PC-9 (cell line): ENCODE data around the gene CYBRD1. TPM values are rescaled to one million over a fixed set of nuclear protein-coding genes. Genes with fewer than 3 reads are reported as not detected.

Source experiments
- BruUV-seq: library from RNA; stranded (reverse); fragments of 400-500 nt; replicated peaks from 2 replicates; lab custom pipeline; 2021; lab: Mats Ljungman, UMichigan
- CTCF ChIA-PET: fragments of 300-600 bp; sonication (Branson Sonifier 250); formaldehyde crosslinking; loops from one replicate; lab custom pipeline; 2022; ENCODE audit warnings: antibody characterized with exemption; lab: Charles Lee
- POLR2A ChIA-PET: fragments of 300-600 bp; sonication (Branson Sonifier 250); formaldehyde crosslinking; loops from one replicate; lab custom pipeline; 2022; ENCODE audit warnings: antibody characterized with exemption; ENCODE audit not compliant: unreplicated experiment; lab: Charles Lee
- DNase-seq, 2 experiments: peaks; one replicate each; pipeline versions ENCODE4 v3.0.0 to v3.0.0-alpha.2; 2015 to 2022; ENCODE audit warnings: mixed read lengths in 1 of 2
- H2AFZ ChIP-seq: fragments of 200-600 bp; sonication (generic); 2 replicates; pipeline ENCODE4 v1.8.1; 2017; ENCODE audit warnings: antibody characterized with exemption
- H3F3A ChIP-seq: fragments of 200-600 bp; sonication (generic); 2 replicates; pipeline ENCODE4 v1.8.1; 2017; ENCODE audit warnings: antibody characterized with exemption, mild to moderate bottlenecking, low read depth; ENCODE audit not compliant: insufficient read depth
- H3K27ac ChIP-seq: fragments of 200-600 bp; sonication (generic); 2 replicates; pipeline ENCODE4 v1.6.1; 2016; ENCODE audit warnings: mixed run types
- H3K27me3 ChIP-seq: fragments of 200-600 bp; sonication (generic); 2 replicates; pipeline ENCODE4 v1.6.1; 2016; ENCODE audit warnings: low read depth, mixed run types; ENCODE audit not compliant: insufficient read depth
- H3K36me3 ChIP-seq: fragments of 200-600 bp; sonication (generic); 2 replicates; pipeline ENCODE4 v1.6.1; 2016; ENCODE audit warnings: low read depth, mixed run types
- H3K4me1 ChIP-seq: fragments of 200-600 bp; sonication (generic); replicated peaks from 2 replicates; pipeline ENCODE4 v1.6.1; 2016; ENCODE audit warnings: mixed run types; ENCODE audit not compliant: insufficient read depth
- H3K4me2 ChIP-seq: fragments of 200-600 bp; sonication (generic); 2 replicates; pipeline ENCODE4 v1.6.1; 2017; ENCODE audit warnings: mixed run types
- H3K4me3 ChIP-seq: fragments of 200-600 bp; sonication (generic); 2 replicates; pipeline ENCODE4 v1.6.1; 2016; ENCODE audit warnings: mixed run types
- H3K79me2 ChIP-seq: fragments of 200-600 bp; sonication (generic); 2 replicates; pipeline ENCODE4 v1.6.1; 2017; ENCODE audit warnings: low read depth, mixed run types
- H3K9me2 ChIP-seq: fragments of 200-600 bp; sonication (generic); 2 replicates; pipeline ENCODE4 v1.8.1; 2017; ENCODE audit warnings: mild to moderate bottlenecking; ENCODE audit not compliant: insufficient read depth
- H3K9me3 ChIP-seq: fragments of 200-600 bp; sonication (generic); 2 replicates; pipeline ENCODE4 v1.8.1; 2016; ENCODE audit warnings: low read depth; ENCODE audit not compliant: insufficient read depth
- H4K20me1 ChIP-seq: fragments of 200-600 bp; sonication (generic); 2 replicates; pipeline ENCODE4 v1.8.1; 2017; ENCODE audit not compliant: insufficient read depth
- EZH2 ChIP-seq: fragments of 200-600 bp; sonication (generic); IDR thresholded peaks from 2 replicates; pipeline ENCODE4 v1.8.0; 2017; ENCODE audit warnings: antibody characterized with exemption, low read depth
- intact Hi-C: fragments of 100-400 bp; cut with micrococcal nuclease; formaldehyde crosslinking; loops from one replicate; pipeline ENCODE4 v1.10.0; 2022; ENCODE audit not compliant: unreplicated experiment
- total RNA-seq: library from RNA; stranded (reverse); gene quantifications from 2 replicates; pipeline ENCODE4 v1.2.3, GENCODE V29; 2021
- TF ChIP-seq, protein P1 (sequence below): fragments of 200-600 bp; sonication (generic); conservative IDR thresholded peaks from 2 replicates; pipeline ENCODE4 v1.6.1; 2017; ENCODE audit warnings: mixed run types, antibody characterized with exemption, mild to moderate bottlenecking, moderate library complexity

Gene CYBRD1
- total RNA-seq, 1 experiment from 2014 or later = 125 TPM

DNA sequence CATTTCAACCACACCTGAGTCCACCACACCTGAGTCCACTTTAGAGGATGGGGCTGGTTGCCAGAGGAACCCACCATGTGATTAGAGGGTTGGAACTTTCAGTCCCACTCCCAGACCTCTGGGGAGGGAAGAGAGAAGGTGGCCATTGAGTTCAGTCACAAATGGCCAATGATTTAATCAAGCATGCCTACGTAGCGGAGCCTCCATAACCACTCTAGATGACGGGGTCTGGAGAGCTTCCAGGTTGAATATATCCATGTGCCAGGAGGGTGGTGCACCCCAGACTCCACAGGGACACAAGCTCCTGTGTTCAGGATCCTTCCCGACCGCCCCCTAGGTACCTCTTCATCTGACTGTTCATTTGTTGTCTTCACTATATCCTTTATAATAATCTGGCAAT is 53.3 kb downstream of the CYBRD1 start:
- no peaks in the 10 kb centered on the region for H3K9me2 ChIP-seq
- no peak overlapping the region for H3K27ac ChIP-seq
- no peak overlapping the region for H3K4me3 ChIP-seq
- H3K79me2 ChIP-seq = no peaks in the 10 kb centered on the region
- no peak overlapping the region for H3K4me2 ChIP-seq
- H3K4me1 ChIP-seq = no peaks in the 10 kb centered on the region
- POLR2A ChIA-PET = no interaction called here
- intact Hi-C loops = loop anchor here (2.0 to 10.0 kb wide), 2 partner anchors 527 to 889 kb away; partner anchors contain the start of gene DLX2
- no peak for DNase-seq
- no peaks in the 10 kb centered on the region for H3F3A ChIP-seq
- no peaks in the 10 kb centered on the region for H3K36me3 ChIP-seq
- no peak overlapping the region for H2AFZ ChIP-seq
- TF ChIP-seq EZH2 = no peak
- TF ChIP-seq, protein P1, sequence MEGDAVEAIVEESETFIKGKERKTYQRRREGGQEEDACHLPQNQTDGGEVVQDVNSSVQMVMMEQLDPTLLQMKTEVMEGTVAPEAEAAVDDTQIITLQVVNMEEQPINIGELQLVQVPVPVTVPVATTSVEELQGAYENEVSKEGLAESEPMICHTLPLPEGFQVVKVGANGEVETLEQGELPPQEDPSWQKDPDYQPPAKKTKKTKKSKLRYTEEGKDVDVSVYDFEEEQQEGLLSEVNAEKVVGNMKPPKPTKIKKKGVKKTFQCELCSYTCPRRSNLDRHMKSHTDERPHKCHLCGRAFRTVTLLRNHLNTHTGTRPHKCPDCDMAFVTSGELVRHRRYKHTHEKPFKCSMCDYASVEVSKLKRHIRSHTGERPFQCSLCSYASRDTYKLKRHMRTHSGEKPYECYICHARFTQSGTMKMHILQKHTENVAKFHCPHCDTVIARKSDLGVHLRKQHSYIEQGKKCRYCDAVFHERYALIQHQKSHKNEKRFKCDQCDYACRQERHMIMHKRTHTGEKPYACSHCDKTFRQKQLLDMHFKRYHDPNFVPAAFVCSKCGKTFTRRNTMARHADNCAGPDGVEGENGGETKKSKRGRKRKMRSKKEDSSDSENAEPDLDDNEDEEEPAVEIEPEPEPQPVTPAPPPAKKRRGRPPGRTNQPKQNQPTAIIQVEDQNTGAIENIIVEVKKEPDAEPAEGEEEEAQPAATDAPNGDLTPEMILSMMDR = no peak
- H3K9me3 ChIP-seq = no peaks in the 10 kb centered on the region
- CTCF ChIA-PET = no interaction called here
- H4K20me1 ChIP-seq = no peaks in the 10 kb centered on the region
- no TSS peak for BruUV-seq
- no peaks in the 10 kb centered on the region for H3K27me3 ChIP-seq

DNA sequence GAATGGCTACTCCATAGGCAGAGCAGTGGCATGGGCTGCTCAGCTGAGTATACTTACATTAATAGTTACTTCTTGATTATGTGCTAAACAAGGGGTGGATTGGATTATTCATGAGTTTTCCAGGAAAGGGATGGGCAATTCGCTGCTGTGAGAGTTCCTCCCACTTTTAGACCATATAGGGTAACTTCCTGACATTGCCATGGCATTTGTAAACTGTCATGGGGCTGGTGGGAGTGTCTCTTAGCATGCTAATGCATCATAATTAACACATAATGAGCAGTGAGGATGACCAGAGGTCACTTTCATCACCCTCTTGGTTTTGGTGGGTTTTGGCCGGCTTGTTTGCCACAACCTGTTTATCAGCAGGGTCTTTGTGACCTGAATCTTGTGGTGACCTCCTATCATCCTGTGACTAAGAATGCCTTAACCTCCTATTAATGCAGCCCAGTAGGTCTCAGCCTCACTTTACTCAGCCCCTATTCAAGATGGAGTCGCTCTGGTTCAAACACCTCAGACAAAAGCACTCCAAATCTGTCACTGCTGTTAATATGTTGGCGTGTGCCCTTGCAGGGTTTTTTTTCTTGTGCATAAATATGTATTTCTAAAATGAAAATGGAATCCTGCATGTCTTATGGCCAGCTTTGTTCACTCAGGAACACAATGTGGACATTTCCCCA is 56.0 kb downstream of the CYBRD1 start:
- no TSS peak for BruUV-seq
- H2AFZ ChIP-seq = no peak overlapping the region
- H3K4me2 ChIP-seq = no peak overlapping the region
- H3K9me2 ChIP-seq = no peaks in the 10 kb centered on the region
- H3K79me2 ChIP-seq = no peaks in the 10 kb centered on the region
- H4K20me1 ChIP-seq = no peaks in the 10 kb centered on the region
- TF ChIP-seq, protein P1 = no peak
- no peak for TF ChIP-seq EZH2
- ChIA-PET CTCF (interaction anchor here (0.6 kb wide), 1 partner anchor 126 kb away, joined by 3 read pairs; no protein-coding TSS in a partner anchor), POLR2A (no interaction called here)
- H3K36me3 ChIP-seq = no peaks in the 10 kb centered on the region
- no peaks in the 10 kb centered on the region for H3F3A ChIP-seq
- intact Hi-C loops = loop anchor here (10.0 kb wide), 1 partner anchor 887 kb away; no protein-coding TSS in a partner anchor
- no peak for DNase-seq
- no peaks in the 10 kb centered on the region for H3K9me3 ChIP-seq
- no peaks in the 10 kb centered on the region for H3K4me1 ChIP-seq
- no peak overlapping the region for H3K4me3 ChIP-seq
- H3K27ac ChIP-seq = no peak overlapping the region
- no peaks in the 10 kb centered on the region for H3K27me3 ChIP-seq

DNA sequence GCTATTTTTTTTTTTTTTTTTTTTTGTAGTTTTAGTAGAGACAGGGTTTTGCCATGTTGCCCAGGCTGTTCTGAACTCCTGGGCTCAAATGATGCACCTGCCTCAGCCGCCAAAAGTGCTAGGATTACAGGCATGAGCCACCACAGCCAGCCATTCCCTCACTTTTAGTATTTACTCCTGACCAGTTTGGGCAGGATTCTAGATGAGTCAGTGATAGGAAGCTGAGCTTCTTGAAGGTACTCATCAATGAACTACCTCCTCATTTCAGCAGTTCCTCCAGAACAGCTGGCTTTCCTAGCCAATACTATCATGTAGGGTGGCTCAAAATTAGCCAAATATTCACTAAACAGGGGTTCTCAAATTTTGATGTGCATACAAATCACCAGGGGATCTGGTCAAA is 57.2 kb downstream of the CYBRD1 start:
- no peaks in the 10 kb centered on the region for H4K20me1 ChIP-seq
- H3K4me1 ChIP-seq = no peaks in the 10 kb centered on the region
- no peak overlapping the region for H3K4me3 ChIP-seq
- no peaks in the 10 kb centered on the region for H3K79me2 ChIP-seq
- POLR2A ChIA-PET = no interaction called here
- H3K4me2 ChIP-seq = no peak overlapping the region
- TF ChIP-seq EZH2 = no peak
- TF ChIP-seq, protein P1 = no peak
- DNase-seq = no peak
- no peaks in the 10 kb centered on the region for H3K27me3 ChIP-seq
- CTCF ChIA-PET = interaction anchor here (0.7 kb wide), 1 partner anchor 473 kb away, joined by 3 read pairs; no protein-coding TSS in a partner anchor
- H2AFZ ChIP-seq = no peak overlapping the region
- H3F3A ChIP-seq = no peaks in the 10 kb centered on the region
- H3K9me3 ChIP-seq = no peaks in the 10 kb centered on the region
- H3K9me2 ChIP-seq = no peaks in the 10 kb centered on the region
- H3K36me3 ChIP-seq = no peaks in the 10 kb centered on the region
- H3K27ac ChIP-seq = no peak overlapping the region
- intact Hi-C loops = loop anchor here (10.0 kb wide), 1 partner anchor 885 kb away; no protein-coding TSS in a partner anchor
- BruUV-seq = no TSS peak
